Hematopoietic multipotent progenitor cell treated with erythropoietin and hydrocortisone succinate and interleukin-3 and kit ligand, for 6 days (in vitro differentiated cells): ENCODE results near the gene RNPS1.
A peak's percentile ranks its signal among the peaks of the same experiment; 100 is the strongest.

Source experiments
- DNase-seq: peaks from one replicate; pipeline ENCODE4 v3.0.0-alpha.2; 2015

The RNPS1 gene

GRCh38 chr16:2233872-2234812 is 33.8 kb downstream of the RNPS1 start:
- no peak for DNase-seq

- no peak for DNase-seq
Observed at GRCh38 chr16:2233046-2233775, 34.7 kb downstream of the RNPS1 start.

GRCh38 chr16:2232094-2232990 is 35.6 kb downstream of the RNPS1 start:
- DNase-seq, result no peak

GRCh38 chr16:2231016-2231931 is 36.7 kb downstream of the RNPS1 start:
- DNase-seq, result no peak

GRCh38 chr16:2230376-2230775 is 37.5 kb downstream of the RNPS1 start:
- no peak for DNase-seq

- no peak for DNase-seq
Observed at GRCh38 chr16:2229632-2230250, 38.2 kb downstream of the RNPS1 start.

- no peak for DNase-seq
Observed at GRCh38 chr16:2229091-2229490, 38.8 kb downstream of the RNPS1 start.

- DNase-seq, result no peak
Observed at GRCh38 chr16:2228161-2228824, 39.6 kb downstream of the RNPS1 start.

- DNase-seq, result no peak
Observed at GRCh38 chr16:2226918-2227317, 41.0 kb downstream of the RNPS1 start.

- peak; percentile 51 for DNase-seq
Observed at GRCh38 chr16:2226245-2226793, 41.6 kb downstream of the RNPS1 start.

GRCh38 chr16:2223942-2224486 is 43.9 kb downstream of the RNPS1 start:
- DNase-seq, result peak; percentile 75

GRCh38 chr16:2223221-2223941 is 44.5 kb downstream of the RNPS1 start, which contains the start of gene E4F1:
Gene E4F1, plus strand, starts transcription at chr16:2223591. Its CDS starts 23 bp downstream, at chr16:2223614.
- peak; percentile 100 for DNase-seq

GRCh38 chr16:2216330-2216729 is 51.6 kb downstream of the RNPS1 start:
- no peak for DNase-seq

- DNase-seq, result no peak
Observed at GRCh38 chr16:2214719-2214968, 53.3 kb downstream of the RNPS1 start, which contains the start of gene PGP. Gene PGP, minus strand, starts transcription at chr16:2214840. Its CDS starts 63 bp downstream, at chr16:2214777.

- no peak for DNase-seq
Observed at GRCh38 chr16:2213817-2214718, 53.9 kb downstream of the RNPS1 start.

GRCh38 chr16:2212362-2213324 is 55.3 kb downstream of the RNPS1 start:
- peak; percentile 33 for DNase-seq

GRCh38 chr16:2211923-2212347 is 56.0 kb downstream of the RNPS1 start:
- no peak for DNase-seq
